Calu3 (cell line): Measurements from ENCODE around the gene TRMT112. TPM values are rescaled to one million over a fixed set of nuclear protein-coding genes. Genes with fewer than 3 reads are reported as not detected.

ENCODE experiments used
- BruUV-seq: library from RNA; stranded (reverse); fragments of 400-500 nt; replicated peaks from 2 replicates; lab custom pipeline; 2021; lab: Mats Ljungman, UMichigan
- CTCF ChIA-PET: fragments of 300-600 bp; sonication (Branson Sonifier 250); formaldehyde crosslinking; loops from one replicate; lab custom pipeline; 2022; ENCODE audit warnings: antibody characterized with exemption; lab: Charles Lee
- DNase-seq: peaks from one replicate; pipeline ENCODE4 v3.0.0; 2022
- H3K27ac Mint-ChIP-seq: one replicate; pipeline ENCODE4 v1.8.0; 2022; ENCODE audit warnings: mixed read lengths; ENCODE audit not compliant: unreplicated experiment
- H3K27me3 Mint-ChIP-seq: one replicate; pipeline ENCODE4 v1.8.0; 2022; ENCODE audit warnings: mixed read lengths; ENCODE audit not compliant: unreplicated experiment
- H3K36me3 Mint-ChIP-seq: one replicate; pipeline ENCODE4 v1.8.0; 2022; ENCODE audit warnings: mild to moderate bottlenecking, moderate library complexity, mixed read lengths; ENCODE audit not compliant: insufficient read depth, unreplicated experiment
- H3K4me1 Mint-ChIP-seq: one replicate; pipeline ENCODE4 v1.8.0; 2022; ENCODE audit warnings: mild to moderate bottlenecking, low read depth, mixed read lengths; ENCODE audit not compliant: unreplicated experiment
- H3K4me3 Mint-ChIP-seq: one replicate; pipeline ENCODE4 v1.8.0; 2022; ENCODE audit warnings: mild to moderate bottlenecking, low read depth, moderate library complexity, mixed read lengths; ENCODE audit not compliant: unreplicated experiment
- H3K9me3 Mint-ChIP-seq: one replicate; pipeline ENCODE4 v1.8.0; 2022; ENCODE audit warnings: low read depth, mixed read lengths; ENCODE audit not compliant: unreplicated experiment
- intact Hi-C: fragments of 100-400 bp; cut with micrococcal nuclease; formaldehyde crosslinking; loops from one replicate; pipeline ENCODE4 v1.10.0; 2022; ENCODE audit not compliant: unreplicated experiment
- total RNA-seq: library from RNA; stranded (reverse); gene quantifications from 2 replicates; pipeline ENCODE4 v1.2.3, GENCODE V29; 2022
- TF ChIP-seq, protein P1 (sequence below): fragments of 200-600 bp; IDR thresholded peaks from one replicate; pipeline ENCODE4 v1.8.0; 2022; ENCODE audit warnings: antibody characterized with exemption; ENCODE audit not compliant: unreplicated experiment

The TRMT112 gene
- total RNA-seq, 1 experiment from 2014 or later: 197 TPM

- CTCF ChIA-PET: no interaction called here
- Mint-ChIP-seq H3K9me3 (no peaks in the 10 kb centered on the region), H3K4me3 (no peak overlapping the region), H3K36me3 (peaks cover 21% of the 10 kb centered on the region), H3K27ac (no peak overlapping the region), H3K27me3 (no peaks in the 10 kb centered on the region), H3K4me1 (no peaks in the 10 kb centered on the region)
- intact Hi-C loops: no loop called here
- TF ChIP-seq, protein P1, sequence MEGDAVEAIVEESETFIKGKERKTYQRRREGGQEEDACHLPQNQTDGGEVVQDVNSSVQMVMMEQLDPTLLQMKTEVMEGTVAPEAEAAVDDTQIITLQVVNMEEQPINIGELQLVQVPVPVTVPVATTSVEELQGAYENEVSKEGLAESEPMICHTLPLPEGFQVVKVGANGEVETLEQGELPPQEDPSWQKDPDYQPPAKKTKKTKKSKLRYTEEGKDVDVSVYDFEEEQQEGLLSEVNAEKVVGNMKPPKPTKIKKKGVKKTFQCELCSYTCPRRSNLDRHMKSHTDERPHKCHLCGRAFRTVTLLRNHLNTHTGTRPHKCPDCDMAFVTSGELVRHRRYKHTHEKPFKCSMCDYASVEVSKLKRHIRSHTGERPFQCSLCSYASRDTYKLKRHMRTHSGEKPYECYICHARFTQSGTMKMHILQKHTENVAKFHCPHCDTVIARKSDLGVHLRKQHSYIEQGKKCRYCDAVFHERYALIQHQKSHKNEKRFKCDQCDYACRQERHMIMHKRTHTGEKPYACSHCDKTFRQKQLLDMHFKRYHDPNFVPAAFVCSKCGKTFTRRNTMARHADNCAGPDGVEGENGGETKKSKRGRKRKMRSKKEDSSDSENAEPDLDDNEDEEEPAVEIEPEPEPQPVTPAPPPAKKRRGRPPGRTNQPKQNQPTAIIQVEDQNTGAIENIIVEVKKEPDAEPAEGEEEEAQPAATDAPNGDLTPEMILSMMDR: no peak
- no peak for DNase-seq
- no TSS peak for BruUV-seq
These were observed 41.5 kb downstream of the TRMT112 start for GRCh38 chr11:64275841-64276240.

DNA sequence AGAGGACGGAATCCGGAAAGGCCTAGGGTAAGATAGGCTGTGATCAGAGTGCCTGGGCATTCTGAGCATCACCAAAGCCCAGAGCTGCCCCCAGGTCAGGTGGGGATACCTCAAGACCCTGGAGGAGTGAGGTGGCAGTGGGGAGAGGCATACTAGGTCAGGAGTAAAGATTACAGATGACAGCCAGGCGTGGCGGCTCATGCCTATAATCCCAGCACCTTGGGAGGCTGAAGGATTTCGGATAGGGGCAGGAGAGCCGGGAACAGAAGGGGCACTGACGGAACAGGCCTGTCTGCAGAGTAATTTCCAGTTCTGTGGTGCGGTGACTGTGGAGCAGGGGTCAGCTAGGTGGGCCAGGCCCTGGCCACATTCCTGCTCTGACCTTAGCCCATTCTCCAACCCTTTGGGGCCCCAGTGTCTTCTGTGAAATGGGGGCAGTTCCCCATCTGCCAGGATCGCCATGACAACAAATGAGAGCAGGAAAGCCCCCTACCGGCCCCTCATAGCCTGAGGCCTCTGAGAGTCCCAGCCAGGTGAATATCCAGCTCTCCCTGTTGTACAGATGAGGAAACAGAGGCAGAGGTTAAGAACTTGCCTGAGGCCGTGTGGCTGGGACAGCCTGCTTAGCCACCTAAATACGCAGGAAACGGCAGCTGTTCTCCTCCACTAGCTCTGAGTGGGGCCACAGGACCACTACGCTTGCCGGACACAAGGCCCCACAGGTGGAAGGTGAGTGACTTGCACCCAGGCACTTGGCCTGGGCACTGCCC lies 42.1 kb downstream of the TRMT112 start:
- Mint-ChIP-seq H3K9me3 (no peaks in the 10 kb centered on the region), H3K4me3 (no peak overlapping the region), H3K4me1 (no peaks in the 10 kb centered on the region), H3K36me3 (peaks cover 28% of the 10 kb centered on the region), H3K27me3 (no peaks in the 10 kb centered on the region), H3K27ac (no peak overlapping the region)
- CTCF ChIA-PET: interaction anchor here (0.7 kb wide), 2 partner anchors 183 to 1123 kb away, joined by 10 to 12 read pairs; no protein-coding TSS in a partner anchor
- no peak for DNase-seq
- no TSS peak for BruUV-seq
- intact Hi-C loops: no loop called here
- TF ChIP-seq, protein P1: no peak

DNA sequence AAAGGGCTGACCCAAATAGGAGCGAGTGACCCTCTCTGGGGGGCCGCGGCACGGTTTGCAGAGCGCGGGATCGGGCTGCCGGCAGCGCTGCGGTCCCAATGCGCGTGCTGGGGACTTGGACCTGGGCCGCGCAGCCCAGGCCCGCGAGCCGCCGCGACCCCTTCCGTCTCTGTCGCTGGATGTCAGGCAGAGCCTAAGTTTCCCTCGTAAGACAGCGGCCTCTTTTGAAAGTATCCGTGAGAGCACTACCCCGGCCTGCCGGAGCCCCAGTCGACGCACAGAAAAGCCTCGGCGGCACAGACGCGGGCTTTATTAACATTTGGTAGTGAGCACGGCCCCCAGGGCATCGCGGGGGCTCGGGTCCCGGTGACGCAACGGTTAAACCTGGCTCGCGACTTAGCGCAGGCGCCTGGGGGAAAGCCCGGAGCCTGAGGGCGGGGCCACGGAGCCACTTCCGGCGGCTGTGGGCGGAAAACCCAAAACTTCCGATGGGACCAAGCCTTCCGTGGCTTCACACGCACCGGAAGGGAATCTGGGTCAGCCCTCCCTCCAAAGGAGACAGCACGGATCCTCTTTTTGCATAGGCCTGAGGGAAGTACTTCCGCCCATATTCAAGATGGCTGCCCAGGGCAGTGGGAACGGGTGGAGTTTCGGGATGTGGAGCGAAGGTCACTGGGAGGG lies 47.7 kb downstream of the TRMT112 start:
- TSS peak; percentile 41 for BruUV-seq
- DNase-seq: peak; percentile 97
- CTCF ChIA-PET: interaction anchor here (0.6 to 2.6 kb wide), 8 partner anchors 18 to 1064 kb away, joined by 3 to 17 read pairs (median 4); partner anchors contain the start of genes DPF2, ESRRA, FKBP2 and PLCB3
- Mint-ChIP-seq H3K4me1 (peaks cover 18% of the 10 kb centered on the region), H3K27ac (peak overlapping the region; percentile 97), H3K27me3 (no peaks in the 10 kb centered on the region), H3K4me3 (peak overlapping the region; percentile 94), H3K36me3 (peaks cover 59% of the 10 kb centered on the region), H3K9me3 (no peaks in the 10 kb centered on the region)
- TF ChIP-seq, protein P1: no peak
- intact Hi-C loops: loop anchor here (2.0 kb wide), 1 partner anchor 35 kb away; the partner anchor contains the start of gene ESRRA

DNA sequence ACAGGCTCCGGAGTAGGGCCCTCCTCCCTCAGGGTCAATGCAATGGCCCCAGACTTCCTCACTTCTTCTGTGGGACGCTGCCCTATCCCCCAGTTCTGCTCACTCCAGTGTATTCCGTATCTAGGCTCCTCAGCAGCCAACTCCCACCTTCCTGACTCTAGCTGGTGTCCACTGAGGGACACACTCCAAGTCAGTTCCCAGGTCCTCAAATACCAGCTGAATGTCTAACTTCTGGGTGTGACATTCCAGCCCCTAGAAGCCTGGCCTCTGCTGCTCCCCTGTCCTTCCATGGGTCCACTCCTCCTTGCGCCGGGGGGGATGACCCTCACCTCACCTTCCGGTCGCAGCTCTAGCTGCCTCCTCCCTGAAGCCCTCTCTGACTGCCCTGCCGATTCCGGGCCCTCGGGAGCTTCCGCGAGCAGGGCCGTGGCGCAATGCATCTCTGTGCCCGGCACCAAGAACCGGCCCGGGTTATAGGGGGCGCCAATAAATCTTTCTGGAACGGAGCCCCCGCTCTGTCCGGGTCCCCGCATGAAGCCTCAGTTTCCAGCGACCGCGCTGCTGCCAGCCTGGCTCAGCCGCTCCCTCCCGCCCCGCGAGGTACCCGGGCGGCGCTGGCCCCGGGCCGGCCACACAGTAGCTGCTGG lies 48.3 kb downstream of the TRMT112 start:
- no TSS peak for BruUV-seq
- Mint-ChIP-seq H3K27me3 (no peaks in the 10 kb centered on the region), H3K27ac (peak overlapping the region; percentile 97), H3K36me3 (peaks cover 60% of the 10 kb centered on the region), H3K9me3 (no peaks in the 10 kb centered on the region), H3K4me3 (peak overlapping the region; percentile 94), H3K4me1 (peaks cover 18% of the 10 kb centered on the region)
- intact Hi-C loops: no loop called here
- CTCF ChIA-PET: interaction anchor here (0.5 to 1.4 kb wide), 6 partner anchors 9 to 86 kb away, joined by 3 to 7 read pairs (median 4); partner anchors contain the start of genes ESRRA and FKBP2
- peak; percentile 56 for DNase-seq
- TF ChIP-seq, protein P1: no peak
